Neural progenitor cell (in vitro differentiated cells): ENCODE measurements around the gene EPSTI1.

Experiments
- EZH2 ChIP-seq: fragments of 200-600 bp; sonication (generic); IDR thresholded peaks from 2 replicates; pipeline ENCODE4 v1.6.1; 2017; ENCODE audit warnings: antibody characterized with exemption, mild to moderate bottlenecking, moderate library complexity
- EZH2phosphoT487 ChIP-seq: fragments of 200-600 bp; sonication (generic); IDR thresholded peaks from 2 replicates; pipeline ENCODE4 v1.6.1; 2017; ENCODE audit warnings: antibody characterized with exemption
- TF ChIP-seq, protein P1 (sequence below): fragments of 200-600 bp; sonication (generic); IDR thresholded peaks from 2 replicates; pipeline ENCODE4 v1.5.1; 2017; ENCODE audit warnings: antibody characterized with exemption, mild to moderate bottlenecking

DNA sequence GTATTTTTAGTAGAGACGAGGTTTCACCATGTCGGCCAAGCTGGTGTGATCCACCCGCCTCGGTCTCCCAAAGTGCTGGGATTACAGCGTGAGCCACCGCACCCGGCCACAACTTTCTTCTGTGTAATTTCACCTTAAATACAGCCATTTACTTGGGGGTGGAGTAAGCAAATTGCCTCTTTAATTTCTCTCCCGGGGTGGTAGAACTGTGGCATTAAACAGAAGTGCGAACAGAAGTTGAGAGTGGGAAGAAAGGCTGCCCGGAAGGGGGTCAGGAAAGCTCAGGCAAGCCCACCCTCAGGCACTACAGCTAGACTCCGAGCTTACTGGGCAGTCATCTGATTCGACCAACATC is 30.9 kb upstream of the EPSTI1 start:
- TF ChIP-seq, protein P1, sequence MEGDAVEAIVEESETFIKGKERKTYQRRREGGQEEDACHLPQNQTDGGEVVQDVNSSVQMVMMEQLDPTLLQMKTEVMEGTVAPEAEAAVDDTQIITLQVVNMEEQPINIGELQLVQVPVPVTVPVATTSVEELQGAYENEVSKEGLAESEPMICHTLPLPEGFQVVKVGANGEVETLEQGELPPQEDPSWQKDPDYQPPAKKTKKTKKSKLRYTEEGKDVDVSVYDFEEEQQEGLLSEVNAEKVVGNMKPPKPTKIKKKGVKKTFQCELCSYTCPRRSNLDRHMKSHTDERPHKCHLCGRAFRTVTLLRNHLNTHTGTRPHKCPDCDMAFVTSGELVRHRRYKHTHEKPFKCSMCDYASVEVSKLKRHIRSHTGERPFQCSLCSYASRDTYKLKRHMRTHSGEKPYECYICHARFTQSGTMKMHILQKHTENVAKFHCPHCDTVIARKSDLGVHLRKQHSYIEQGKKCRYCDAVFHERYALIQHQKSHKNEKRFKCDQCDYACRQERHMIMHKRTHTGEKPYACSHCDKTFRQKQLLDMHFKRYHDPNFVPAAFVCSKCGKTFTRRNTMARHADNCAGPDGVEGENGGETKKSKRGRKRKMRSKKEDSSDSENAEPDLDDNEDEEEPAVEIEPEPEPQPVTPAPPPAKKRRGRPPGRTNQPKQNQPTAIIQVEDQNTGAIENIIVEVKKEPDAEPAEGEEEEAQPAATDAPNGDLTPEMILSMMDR = no peak
- TF ChIP-seq EZH2 (no peak), EZH2phosphoT487 (no peak)
